Measurements from ENCODE around the gene TEAD1.

Gene TEAD1

DNA sequence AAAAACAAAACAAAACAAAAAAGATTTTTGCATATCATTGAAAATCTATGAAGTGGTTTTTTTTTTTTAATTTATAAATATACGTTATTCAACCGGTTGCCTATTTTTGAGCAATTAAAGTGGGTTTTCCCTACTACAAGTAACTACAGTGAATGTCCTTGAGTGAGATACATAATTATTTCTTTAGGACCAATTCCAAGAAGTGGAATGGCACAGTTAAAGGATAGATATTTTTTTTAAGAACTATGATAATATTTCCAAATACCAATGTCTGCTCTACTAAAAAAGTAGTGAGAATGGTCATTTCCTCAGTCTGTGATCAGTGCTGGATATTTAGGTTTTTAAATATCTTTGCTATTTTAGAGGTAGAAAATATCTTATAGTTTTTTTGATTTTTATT lies 118.8 kb downstream of the TEAD1 start:
- no peak for DNase-seq

DNA sequence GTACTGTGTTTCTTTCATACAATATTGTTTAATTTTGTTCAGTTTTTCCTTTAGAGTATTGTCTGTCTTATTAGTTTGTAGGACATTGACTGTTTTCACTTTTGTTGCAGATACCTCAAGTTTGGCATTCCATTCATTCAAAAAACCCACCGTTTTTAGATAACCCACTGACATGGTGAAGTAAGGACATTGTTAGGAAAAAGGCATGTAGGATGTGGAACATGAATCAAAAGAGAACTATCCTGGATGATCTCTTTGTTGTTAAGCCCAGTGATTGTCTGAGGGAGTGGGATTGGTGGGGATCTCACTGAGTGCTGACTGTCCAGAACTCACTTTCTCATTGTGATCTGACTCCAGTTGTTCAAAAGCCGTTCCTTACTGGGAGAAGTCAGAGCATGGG lies 119.3 kb downstream of the TEAD1 start:
- no peak for DNase-seq

DNA sequence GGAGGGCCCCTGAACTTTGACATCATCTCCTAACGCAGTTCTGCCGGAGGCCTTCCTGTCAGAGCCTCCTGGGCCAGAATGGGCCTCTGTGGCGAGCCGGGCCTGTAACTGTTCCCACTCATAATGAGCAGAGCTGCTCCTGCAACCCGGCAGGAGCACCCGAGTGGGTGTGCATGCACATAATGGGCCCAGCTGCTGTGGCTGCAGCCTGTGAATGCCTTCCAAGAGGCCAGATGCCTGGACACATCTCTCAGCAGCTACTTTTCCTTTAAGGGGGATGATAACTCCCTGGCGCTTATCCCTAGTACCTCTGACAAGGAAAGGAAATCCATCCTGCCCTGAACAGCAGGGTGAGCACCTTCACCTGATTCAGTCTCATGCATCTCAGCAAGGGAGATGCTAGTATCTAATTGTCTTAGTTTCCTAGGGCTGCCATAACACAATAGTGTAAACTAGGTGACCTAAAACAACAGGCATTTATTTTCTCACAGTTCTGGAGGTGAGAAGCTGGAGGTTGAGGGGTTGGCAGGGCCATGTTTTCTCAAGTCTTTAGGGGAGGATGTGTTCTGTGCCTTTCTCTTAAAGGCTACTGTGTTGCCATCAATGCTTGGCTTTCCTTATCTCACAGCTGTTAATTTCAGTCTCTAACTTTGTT lies 120.5 kb downstream of the TEAD1 start:
- DNase-seq, result no peak

DNA sequence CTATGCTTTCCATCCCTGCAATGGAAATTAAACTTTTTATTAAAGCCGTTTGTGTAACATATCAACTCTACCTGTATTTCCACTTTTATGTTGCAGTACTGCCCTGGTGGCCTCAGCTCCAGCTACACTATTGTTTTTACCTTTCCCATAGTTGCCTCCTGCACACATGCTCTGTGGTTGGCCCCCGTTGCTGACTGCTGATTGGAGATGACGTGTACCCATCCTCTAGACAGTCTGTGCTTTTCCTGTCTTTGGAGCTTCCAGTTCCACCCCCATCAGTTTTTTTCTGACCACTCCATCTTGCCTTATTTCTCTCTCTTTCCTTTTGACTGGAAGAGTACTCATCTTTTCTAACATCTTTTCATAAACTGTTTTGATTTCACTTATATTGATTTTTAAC lies 123.8 kb downstream of the TEAD1 start:
- no peak for DNase-seq

DNA sequence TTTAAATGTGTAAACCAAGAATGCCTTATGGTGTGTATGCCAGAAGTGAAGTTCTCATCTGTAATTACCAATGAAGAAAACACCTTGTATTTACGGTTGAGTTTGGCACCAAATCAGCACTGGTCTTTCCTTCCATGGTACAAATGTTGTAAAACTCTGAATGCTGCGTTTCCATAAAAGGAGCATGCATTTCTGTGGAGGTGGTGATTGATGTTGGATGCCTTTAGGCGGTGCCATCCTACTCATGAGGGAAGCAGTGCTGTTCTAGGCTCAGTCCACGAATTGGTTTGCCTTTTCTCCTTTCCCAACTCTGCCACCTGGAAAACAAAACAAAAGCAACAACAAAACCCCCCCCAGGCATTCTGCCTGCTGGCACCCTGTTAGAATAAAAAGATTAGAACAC lies 124.4 kb downstream of the TEAD1 start:
- no peak for DNase-seq

DNA sequence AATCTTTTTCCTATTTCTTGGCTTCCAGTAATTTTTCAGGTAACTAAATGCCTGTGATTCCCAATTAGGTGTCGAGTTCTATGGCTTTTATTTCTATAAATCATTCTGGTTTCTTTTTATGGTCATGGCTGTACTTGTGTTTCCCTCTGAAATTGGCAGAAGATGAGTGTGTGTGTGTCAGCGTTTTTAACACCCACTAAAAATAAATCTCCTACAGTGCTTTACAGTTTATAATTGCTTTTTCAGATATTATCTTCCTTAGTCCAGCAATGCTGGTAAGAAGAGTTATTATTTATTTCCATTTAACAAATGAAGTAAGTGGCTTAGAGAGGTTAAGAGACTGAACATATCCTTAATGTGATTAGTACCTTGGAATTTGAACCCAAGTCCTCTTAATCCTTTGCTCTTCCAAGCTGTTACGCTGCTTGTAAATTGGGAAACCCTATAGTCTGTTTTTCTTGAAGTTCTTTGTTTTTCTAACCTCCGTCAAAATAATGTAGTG lies 125.2 kb downstream of the TEAD1 start:
- DNase-seq, result no peak

DNA sequence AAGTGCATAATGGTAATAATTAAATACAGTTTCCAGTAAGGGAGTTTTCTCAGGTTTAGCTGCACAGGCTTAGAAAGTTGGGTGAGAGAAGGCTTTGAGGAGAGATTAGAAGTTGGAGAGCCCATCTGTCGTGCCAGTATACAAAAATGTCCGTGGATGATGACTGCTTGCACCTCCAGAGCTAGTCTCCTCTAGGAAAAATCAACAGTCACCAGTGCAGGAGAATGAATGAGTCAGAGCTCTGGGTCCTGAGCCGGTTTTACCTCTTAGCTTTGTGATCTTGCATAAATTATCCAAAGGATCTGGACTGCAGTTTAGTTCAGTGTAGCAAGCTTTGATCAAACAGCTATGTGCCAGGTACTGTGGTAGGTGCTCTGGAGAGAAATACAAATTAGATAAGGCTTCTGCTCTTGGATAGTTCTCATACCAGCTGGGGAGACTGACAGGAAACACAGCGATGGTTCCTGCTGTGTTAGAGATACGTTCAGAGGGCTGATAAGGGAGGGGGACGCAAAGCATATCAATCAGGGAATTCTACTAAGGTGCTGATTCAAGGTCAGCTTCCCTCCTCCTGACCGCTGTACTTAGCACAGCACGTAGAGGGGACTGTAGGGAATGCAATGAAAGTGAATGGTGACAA lies 125.9 kb downstream of the TEAD1 start:
- DNase-seq, result no peak

DNA sequence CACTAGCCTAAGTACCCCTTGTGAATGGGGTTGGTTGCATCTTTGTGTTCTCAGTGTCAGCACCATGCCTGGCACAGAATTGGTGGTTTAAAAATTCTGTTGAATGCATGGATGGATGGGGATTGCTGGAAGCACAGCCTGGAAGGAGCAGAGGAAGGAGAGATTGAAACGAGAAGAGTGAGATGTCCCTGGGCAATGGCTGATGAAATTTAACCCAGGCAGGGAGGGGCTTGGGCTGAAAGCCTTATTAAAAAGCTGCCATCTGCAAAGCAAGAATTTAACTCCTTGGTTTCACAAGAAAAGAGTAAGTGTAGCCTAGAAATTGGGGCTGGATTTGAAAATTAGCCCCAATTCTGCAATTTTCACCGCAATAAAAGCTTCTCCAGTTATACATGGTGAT lies 126.7 kb downstream of the TEAD1 start:
- no peak for DNase-seq

DNA sequence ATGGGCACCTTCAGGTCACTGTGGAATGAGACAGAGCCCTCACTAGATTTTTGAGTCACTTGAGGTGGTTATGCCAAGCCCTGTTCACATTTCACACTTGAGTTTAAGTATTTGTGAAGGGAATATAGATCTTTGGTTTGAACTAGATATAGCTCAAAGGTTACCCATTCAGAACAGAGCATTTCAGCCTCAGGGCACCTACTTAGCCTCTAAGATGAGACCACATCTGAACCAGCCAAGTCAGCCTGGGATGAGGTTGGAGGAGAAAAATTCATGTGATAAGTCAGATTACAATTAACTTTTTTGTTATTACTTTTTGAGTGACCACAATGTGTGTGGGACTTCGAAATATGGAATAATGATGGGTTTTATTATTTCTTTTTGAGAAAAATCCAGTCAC lies 127.8 kb downstream of the TEAD1 start:
- no peak for DNase-seq

DNA sequence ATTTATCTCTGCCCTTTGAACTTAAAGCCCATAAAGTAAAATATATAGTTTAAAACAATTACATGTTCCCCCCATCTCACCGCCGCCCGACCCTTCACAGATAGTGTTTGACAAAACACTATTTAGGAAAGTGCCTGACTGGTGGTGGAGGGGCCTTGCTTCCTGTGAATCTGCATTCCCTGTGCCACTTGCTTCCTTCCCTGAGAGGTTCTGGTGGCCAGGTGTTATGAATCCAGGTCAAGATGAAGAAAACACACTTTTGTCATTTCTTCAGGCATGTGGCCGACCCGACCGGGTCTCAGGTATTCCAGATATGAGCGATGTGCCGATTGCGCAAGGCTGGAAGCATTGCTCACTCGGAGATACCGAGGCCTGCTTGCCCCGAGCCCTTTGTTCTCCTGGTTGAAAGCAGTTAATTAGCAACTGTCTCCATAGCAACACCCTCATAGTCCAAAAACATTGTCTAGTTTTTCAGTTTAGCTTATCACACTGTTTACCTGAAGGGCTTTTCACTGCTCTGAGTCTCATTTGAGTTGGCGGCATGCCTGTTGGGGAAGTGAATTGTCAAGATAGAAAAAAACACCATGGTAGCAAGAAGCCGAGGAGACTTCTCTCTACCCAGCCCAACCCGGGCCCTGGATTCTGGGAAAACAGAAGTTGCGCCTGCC lies 128.3 kb downstream of the TEAD1 start:
- DNase-seq, result no peak

DNA sequence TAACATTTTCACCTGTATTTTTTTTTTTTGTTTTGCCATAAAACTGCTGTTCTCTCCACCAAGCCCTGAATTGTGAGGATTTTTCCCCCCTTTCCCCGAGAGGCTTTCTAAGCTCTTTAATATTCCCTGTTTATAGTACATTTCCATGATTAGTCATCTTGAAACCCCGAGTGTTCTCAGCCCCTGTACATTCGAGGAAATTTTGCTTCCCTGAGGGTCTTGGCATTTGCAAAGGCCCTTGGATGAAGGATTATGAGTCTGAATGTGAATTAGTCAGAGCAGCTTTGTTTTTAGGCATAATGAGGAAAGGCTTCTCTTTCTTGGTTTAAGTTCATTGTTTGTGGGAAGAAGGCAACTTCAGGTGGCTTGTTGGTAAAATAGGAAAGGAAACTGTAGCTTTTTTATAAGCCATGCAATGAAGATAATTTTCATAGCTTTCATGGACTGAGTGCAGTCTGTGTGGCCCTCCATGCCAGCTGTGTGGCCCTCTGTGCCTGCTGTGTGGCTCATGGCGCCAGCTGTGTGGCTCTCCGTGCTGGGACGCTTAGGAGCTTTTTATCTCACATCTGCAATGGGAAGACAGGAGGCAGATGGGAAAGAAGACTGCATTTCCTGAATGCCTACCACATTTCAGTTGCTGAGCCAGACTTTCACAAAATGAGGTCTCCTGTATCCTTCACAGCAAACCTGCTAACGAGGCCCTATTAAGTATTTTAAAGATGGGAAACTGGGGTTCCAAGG lies 129.0 kb downstream of the TEAD1 start:
- DNase-seq, result no peak

DNA sequence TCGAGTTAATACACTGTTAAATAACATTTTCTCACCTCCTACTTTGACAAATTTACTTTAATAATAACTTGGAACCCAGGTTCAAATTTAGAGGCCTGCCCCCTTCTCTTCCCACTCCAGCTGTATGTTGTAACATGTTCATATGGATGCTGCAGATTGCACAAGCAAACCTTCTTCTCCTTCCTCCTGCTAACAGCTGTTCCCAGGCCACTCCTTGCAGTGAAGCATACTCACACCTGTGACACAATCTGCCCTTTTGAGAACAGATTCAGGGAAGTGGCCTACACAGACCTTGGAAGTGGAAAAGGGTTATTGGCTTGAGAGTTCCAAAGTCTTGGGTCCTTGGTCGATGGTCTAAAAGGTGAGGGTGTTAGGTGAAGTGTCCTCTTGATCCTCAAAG lies 131.9 kb downstream of the TEAD1 start:
- DNase-seq, result no peak

DNA sequence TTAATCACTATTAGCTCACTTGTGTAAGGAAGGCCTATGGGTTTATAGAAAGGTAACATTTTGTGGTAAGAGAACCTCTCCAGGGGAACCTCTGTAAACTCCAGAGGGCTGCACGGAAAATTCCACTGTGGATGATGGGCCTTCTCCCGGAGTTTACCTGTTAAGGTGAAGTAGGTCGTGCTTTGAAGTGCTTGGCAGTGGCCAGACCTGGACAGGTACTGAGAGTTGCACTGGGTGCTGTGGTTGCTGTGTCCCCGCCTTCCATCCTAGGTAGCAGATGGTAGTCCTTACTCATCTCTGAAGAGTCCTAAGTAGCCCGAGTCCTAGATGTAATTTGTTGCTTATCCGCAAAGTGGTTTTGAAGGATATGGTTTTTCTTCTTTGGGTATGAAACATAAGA lies 133.4 kb downstream of the TEAD1 start:
- no peak for DNase-seq

DNA sequence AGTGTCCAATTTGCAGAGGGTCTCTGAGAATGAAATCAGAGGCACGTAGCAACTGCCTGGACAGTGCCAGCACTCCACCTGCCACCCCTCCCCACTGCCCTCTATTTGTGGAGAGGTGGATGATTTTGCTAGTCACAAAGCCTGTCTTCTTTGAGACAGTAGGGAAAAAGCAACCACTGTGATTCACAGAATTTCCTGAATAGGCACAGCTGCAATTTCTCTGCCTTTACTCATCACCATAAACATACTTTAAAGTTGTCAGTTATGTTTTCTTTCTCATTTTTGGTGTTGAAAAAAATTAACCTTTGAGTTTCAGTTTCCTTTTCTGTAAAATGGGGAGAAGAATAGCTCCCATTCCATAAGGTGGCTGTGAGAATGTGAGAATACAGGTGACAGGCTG lies 134.3 kb downstream of the TEAD1 start:
- no peak for DNase-seq

DNA sequence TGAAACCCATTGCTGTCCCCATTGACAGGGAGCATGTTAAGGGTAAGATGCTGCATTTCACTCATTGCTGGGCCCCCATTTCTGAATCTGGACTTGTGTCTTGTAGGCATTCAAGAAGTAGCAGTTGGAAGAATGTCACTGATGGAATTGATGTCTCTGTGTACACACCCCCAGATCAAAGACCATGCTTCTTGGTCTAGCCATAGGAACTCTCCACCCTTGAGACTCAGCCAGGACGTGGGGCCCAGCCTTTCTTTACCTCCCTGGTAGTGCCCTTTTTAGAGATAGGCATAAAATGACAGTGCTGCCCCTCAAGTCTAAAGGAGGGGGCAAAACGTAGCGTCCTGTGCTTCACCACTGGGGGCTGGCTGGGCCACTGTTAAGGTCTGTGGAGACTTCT lies 135.1 kb downstream of the TEAD1 start:
- DNase-seq, result no peak

DNA sequence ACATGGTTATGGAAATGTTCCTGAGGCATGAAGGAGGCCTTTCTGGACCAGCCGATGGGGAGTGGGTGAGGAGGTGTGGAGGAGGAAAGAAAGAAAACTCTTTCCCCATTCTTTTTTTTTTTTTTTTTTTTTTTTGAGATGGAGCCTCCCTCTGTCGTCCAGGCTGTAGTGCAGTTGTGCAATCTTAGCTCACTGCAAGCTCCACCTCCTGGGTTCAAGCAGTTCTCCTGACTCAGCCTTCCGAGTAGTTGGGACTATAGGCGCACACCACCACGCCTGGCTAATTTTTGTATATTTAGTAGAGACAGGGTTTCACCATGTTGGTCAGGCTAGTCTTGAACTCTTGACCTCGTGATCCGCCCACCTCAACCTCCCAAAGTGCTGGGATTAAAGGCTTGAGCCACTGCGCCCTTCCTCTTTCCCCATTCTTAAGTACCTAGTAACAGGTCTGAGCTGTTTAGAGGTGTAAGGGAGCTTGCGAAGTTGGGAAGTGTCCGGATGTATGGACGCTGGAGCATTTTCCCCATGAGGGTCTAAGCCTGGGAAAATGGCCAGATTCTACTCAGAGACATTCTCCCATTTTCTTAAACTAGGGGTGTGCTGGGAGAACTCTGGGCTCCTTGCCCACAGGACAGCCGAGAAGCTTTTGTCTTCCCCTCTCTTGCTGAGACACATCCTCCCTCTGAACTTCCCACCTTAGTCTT lies 135.8 kb downstream of the TEAD1 start:
- no peak for DNase-seq

DNA sequence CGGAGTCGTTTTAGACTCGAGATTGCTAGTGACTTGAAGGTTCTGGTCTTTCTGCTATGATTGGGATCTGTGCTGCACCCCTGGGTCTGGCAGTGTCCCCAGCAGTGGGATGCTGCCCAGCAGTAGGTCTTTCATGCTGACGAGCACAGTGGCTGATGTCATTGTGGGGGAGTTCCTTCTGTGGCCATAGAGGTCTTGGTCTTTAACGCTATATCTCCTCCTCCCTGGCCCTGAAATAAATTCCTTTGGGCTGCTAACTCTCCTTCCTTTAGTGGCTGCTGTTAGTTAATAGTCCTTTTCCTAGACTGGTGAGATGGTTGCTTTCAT lies 136.3 kb downstream of the TEAD1 start:
- DNase-seq, result no peak

DNA sequence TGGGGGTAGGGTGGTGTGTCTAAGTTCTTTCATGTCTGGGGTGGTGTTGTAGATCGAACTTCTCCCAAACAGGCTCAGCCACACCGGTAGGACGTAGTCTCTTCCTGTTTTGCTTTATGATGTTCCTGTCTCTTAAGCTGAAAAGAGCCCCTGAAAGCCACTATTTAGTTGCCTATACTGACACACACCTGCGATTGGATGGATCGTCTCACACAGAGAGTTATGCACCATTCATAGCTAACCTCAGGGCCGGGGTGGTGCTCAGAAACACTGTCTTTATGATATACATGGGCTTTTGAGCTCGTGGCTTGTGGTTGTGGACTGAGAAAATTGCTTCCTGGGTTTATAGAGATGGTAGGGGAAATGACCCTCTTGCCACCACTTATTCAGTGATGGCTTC lies 137.6 kb downstream of the TEAD1 start:
- no peak for DNase-seq

DNA sequence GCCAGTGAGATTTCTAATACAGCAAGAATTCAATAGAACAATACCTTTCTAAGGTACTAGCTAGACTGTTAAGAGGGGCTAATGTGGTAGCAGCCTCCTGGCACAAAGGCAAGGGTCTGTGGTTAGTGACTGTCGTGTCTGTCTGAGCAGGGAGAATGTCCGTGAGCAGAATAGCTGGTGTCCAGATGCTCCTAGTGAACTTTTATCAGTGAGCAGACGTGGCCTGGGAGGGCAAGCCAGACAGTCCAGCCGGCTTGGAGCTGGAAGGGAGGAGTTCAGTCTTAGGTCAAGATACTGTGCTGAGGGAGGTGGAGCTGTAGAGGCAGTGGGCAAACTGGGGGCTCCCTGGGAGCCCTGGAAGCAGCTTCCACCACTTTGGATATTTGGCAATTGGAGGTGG lies 138.6 kb downstream of the TEAD1 start:
- no peak for DNase-seq

DNA sequence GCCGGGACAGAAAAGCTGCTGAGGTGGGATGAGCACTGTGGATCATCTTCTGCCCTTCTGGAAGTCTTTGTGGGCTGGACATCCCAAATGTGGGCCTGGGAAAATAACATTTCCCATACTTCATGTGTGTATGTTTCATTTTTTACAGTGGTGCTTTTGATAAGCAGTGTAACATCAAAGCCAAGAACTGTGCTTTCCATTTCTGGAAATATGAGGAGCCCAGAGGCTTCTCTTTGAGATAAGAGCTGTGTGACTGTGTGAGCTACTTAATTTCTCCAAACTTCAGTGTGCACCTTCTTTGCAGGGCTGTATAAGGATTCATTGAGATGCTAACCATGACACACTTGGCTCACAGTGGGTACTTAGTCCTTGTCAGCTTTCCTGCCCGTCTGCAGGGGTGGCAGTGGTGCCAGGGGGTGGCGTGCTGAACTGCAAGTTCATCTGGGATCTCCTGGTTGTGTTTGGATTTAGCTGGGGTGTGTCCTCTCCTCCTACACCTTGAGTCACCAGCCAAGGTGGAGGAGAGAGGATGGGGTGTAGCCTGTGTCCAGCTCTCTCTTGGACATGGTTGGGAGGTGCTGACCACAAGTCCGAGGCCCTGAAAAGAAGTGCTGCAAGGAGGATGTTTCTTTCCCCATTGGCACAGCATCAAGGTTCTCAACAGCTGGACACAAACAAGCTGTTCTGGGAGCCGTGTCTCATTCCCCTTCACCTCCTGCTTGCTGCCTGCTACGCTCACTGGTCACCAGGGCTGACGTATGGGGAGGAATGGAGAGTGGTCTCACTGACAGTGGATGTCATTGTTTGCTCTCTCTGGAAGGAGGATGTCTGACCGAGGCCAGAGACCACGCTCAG lies 139.4 kb downstream of the TEAD1 start:
- DNase-seq, result no peak

DNA sequence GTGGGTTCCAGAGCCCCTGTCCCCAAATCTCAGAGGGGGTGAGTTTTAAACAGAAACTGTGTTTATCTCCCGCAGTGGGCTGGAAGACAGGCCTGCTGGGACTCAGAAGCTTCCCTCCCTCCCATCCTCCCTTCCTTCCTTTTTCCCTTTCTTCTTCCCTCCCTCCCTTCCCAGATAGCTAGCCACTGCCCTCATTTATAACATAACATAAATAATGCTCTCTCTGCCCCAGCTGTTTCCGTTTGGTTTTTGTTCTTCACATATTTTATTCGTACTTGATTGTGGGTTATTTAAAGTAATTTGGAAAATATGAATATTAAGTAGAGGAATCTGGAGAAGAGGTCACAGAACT lies 140.9 kb downstream of the TEAD1 start:
- DNase-seq, result no peak

DNA sequence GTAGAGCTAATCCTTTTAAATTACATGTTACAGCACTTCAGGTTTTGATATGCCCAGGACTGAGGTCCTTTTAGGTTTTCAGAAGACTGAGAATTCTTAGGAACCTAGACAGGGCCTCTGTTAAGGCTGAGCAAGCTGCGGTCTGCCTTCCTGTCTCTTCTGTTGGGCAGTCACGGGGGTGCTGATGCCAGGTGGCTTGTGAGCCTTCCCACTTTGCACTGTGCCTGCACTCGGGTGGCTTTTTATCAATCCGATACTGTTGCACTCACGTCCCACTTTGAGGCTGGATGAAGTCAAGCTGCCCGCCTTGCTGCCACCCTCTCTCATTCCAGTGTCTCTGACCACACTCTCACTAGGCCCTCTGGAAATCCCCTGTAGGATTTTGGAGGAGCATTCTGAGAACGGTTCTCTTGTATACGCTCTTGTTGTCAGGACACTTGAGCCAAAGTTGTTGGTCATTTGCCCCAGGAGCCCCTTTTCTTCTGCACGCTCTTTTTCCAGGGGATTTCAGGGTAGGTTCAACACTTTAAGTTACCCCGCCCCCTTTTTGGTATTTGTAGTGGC lies 141.8 kb downstream of the TEAD1 start:
- DNase-seq, result no peak

Data from CD4-positive, alpha-beta T cell treated with Interleukin-4 for 4 hours (primary cell).